HepG2 (cell line): ENCODE results near the gene SLBP. TPM values are rescaled to one million over a fixed set of nuclear protein-coding genes. Genes with fewer than 3 reads are reported as not detected.
A peak's percentile ranks its signal among the peaks of the same experiment; 100 is the strongest.

Experiments
- ASH2L ChIP-seq: fragments of 300-600, 200-600 bp; sonication (generic); IDR thresholded peaks from 2 replicates; pipeline ENCODE4 v1.7.0; 2017; ENCODE audit warnings: low read depth, mild to moderate bottlenecking, moderate library complexity, mixed read lengths, low read length; ENCODE audit not compliant: insufficient read length
- KAT7 ChIP-seq: IDR thresholded peaks from 2 replicates; pipeline ENCODE4 v1.6.1; 2018; ENCODE audit warnings: borderline replicate concordance, missing compliant biosample characterization
- MED1 ChIP-seq: sonication (generic); formaldehyde crosslinking; IDR thresholded peaks from 2 replicates; pipeline ENCODE4 v1.4.0; 2020; ENCODE audit warnings: missing genetic modification reagents
- RARG ChIP-seq: sonication (generic); formaldehyde crosslinking; IDR thresholded peaks from 2 replicates; pipeline ENCODE4 v1.4.0; 2020; ENCODE audit warnings: low read depth, mild to moderate bottlenecking, missing genetic modification reagents
- RFX5 ChIP-seq: IDR thresholded peaks from 2 replicates; pipeline ENCODE4 v1.6.1; 2011; ENCODE audit warnings: low read depth, low read length, improper control_type of control experiment
- SAFB2 ChIP-seq: sonication (generic); formaldehyde crosslinking; IDR thresholded peaks from 2 replicates; pipeline ENCODE4 v1.5.1; 2020; ENCODE audit warnings: missing genetic modification reagents, low read depth, mild to moderate bottlenecking, borderline replicate concordance
- SRSF9 ChIP-seq: fragments of 200-400 bp; formaldehyde crosslinking; IDR thresholded peaks from 2 replicates; pipeline ENCODE4 v1.6.1; 2018; ENCODE audit warnings: borderline replicate concordance, mild to moderate bottlenecking, low read depth, low read length; ENCODE audit not compliant: insufficient read depth, poor library complexity, severe bottlenecking
- ZBTB38 ChIP-seq: sonication (generic); formaldehyde crosslinking; IDR thresholded peaks from 2 replicates; pipeline ENCODE4 v1.5.1; 2020; ENCODE audit warnings: mild to moderate bottlenecking, missing genetic modification reagents
- ZMAT3 ChIP-seq: sonication (generic); formaldehyde crosslinking; conservative IDR thresholded peaks from 2 replicates; pipeline ENCODE4 v1.7.0; 2021; ENCODE audit warnings: missing genetic modification reagents
- ZNF207 ChIP-seq: fragments of 450-650 bp; IDR thresholded peaks from 2 replicates; pipeline ENCODE4 v1.6.1; 2016; ENCODE audit warnings: antibody characterized with exemption, borderline replicate concordance
- ZNF790 ChIP-seq: sonication (generic); formaldehyde crosslinking; IDR thresholded peaks from 2 replicates; pipeline ENCODE4 v1.8.0; 2022; ENCODE audit warnings: missing genetic modification reagents, mild to moderate bottlenecking, borderline replicate concordance
- polyA plus RNA-seq, 8 experiments: library from polyadenylated mRNA; depleted of rRNA in 3 of 8; stranded (reverse) in 7 of 8; unstranded in 1 of 8; fragments of >200 nt; fragmentation: Illumina TruSeq in 4 of 8; extraction: Trizol in 4 of 8; gene quantifications; 2 replicates each; pipeline versions ENCODE4 v1.2.1 to v1.2.3, GENCODE V29; 2011 to 2016; ENCODE audit warnings: low read depth in 4 of 8, missing spikeins in 1 of 8, mixed read lengths in 1 of 8; ENCODE audit not compliant: insufficient read depth in 1 of 8
- total RNA-seq, 5 experiments: library from RNA; depleted of rRNA; stranded (reverse); fragments of >200 nt; fragmentation: Illumina TruSeq; extraction: Trizol; gene quantifications; 2 replicates each; pipeline ENCODE4 v1.2.3, GENCODE V29; 2016; ENCODE audit warnings: low read depth in 1 of 5
- TF ChIP-seq, protein P1 (sequence below): sonication (generic); formaldehyde crosslinking; IDR thresholded peaks from 2 replicates; pipeline ENCODE4 v1.4.0; 2020; ENCODE audit warnings: mild to moderate bottlenecking, missing genetic modification reagents
- TF ChIP-seq, protein P2 (sequence below): sonication (generic); formaldehyde crosslinking; IDR thresholded peaks from 2 replicates; pipeline ENCODE4 v1.4.0; 2020; ENCODE audit warnings: missing genetic modification reagents
- TF ChIP-seq, protein P3 (sequence below): sonication (generic); formaldehyde crosslinking; IDR thresholded peaks from 2 replicates; pipeline ENCODE4 v1.4.0; 2020; ENCODE audit warnings: mild to moderate bottlenecking, missing genetic modification reagents, borderline replicate concordance
- TF ChIP-seq, protein P4 (sequence below): sonication (generic); formaldehyde crosslinking; IDR thresholded peaks from 2 replicates; pipeline ENCODE4 v1.5.0; 2020; ENCODE audit warnings: mild to moderate bottlenecking, missing genetic modification reagents, borderline replicate concordance

SLBP gene
- total and polyA plus RNA-seq, 2 of the 13 experiments (the other 11 are each of a cell fraction or from before 2014, with no cell fraction given), result 43.9 to 104 TPM

DNA sequence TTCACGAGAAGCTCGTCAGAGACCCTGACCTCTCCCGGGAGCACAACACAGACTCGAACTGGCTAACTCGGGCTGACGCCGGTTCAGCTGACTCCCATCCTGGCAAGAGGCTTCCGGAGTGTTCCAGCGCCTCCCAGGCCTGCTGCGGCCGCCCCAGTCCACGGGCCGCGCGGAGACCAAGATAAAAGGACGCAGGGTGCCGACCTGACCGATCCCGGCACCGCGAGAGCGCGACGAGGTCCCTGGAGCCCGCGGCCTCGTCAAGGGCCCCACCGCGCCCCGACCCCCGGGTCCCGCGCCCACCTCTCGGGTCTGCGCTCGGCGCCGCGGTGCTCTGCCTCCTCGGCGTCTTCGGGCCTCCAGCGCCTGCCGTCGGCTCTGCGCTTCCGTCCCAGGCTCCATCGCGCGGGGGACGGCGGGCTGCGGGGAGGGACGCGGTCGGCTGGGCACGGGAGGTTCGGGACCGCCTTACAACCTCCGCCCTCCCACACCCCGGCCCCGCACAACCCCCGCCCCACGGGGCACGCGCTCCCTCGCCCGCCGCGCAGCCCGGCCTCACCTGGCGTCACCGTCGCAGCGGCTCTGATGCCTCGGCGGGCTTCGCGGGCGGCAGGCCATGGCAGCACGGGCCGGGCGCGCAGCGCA is 426 bp downstream of the SLBP start (continued):
- 0 out of 2 replicates have a peak, but pooled peaks have one; percentile 22 for TF ChIP-seq RARG (CRISPR knock-in tag)
- no peak for TF ChIP-seq SAFB2
- TF ChIP-seq, protein P1, sequence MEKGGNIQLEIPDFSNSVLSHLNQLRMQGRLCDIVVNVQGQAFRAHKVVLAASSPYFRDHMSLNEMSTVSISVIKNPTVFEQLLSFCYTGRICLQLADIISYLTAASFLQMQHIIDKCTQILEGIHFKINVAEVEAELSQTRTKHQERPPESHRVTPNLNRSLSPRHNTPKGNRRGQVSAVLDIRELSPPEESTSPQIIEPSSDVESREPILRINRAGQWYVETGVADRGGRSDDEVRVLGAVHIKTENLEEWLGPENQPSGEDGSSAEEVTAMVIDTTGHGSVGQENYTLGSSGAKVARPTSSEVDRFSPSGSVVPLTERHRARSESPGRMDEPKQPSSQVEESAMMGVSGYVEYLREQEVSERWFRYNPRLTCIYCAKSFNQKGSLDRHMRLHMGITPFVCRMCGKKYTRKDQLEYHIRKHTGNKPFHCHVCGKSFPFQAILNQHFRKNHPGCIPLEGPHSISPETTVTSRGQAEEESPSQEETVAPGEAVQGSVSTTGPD, result no peak
- no peak for TF ChIP-seq ZBTB38 (CRISPR knock-in tag)
- TF ChIP-seq ZNF207, result no peak
- TF ChIP-seq, protein P2, sequence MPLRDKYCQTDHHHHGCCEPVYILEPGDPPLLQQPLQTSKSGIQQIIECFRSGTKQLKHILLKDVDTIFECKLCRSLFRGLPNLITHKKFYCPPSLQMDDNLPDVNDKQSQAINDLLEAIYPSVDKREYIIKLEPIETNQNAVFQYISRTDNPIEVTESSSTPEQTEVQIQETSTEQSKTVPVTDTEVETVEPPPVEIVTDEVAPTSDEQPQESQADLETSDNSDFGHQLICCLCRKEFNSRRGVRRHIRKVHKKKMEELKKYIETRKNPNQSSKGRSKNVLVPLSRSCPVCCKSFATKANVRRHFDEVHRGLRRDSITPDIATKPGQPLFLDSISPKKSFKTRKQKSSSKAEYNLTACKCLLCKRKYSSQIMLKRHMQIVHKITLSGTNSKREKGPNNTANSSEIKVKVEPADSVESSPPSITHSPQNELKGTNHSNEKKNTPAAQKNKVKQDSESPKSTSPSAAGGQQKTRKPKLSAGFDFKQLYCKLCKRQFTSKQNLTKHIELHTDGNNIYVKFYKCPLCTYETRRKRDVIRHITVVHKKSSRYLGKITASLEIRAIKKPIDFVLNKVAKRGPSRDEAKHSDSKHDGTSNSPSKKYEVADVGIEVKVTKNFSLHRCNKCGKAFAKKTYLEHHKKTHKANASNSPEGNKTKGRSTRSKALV (CRISPR knock-in tag), result peak; percentile 68; the same call in 1 of the 2 replicates
- TF ChIP-seq MED1 (CRISPR knock-in tag), result no peak; the same call in 1 of the 2 replicates
- TF ChIP-seq RFX5, result no peak
- TF ChIP-seq ZNF790 (CRISPR knock-in tag), result peak; percentile 1; the same call in 1 of the 2 replicates
- 0 out of 2 replicates have a peak, but pooled peaks have one; percentile 22 for TF ChIP-seq KAT7 (CRISPR knock-in tag)
- no peak for TF ChIP-seq SRSF9
- TF ChIP-seq, protein P3, sequence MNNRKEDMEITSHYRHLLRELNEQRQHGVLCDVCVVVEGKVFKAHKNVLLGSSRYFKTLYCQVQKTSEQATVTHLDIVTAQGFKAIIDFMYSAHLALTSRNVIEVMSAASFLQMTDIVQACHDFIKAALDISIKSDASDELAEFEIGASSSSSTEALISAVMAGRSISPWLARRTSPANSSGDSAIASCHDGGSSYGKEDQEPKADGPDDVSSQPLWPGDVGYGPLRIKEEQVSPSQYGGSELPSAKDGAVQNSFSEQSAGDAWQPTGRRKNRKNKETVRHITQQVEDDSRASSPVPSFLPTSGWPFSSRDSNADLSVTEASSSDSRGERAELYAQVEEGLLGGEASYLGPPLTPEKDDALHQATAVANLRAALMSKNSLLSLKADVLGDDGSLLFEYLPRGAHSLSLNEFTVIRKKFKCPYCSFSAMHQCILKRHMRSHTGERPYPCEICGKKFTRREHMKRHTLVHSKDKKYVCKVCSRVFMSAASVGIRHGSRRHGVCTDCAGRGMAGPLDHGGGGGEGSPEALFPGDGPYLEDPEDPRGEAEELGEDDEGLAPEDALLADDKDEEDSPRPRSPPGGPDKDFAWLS (CRISPR knock-in tag), result no peak; the same call in 1 of the 2 replicates
- TF ChIP-seq ZMAT3 (CRISPR knock-in tag), result no peak
- TF ChIP-seq, protein P4, sequence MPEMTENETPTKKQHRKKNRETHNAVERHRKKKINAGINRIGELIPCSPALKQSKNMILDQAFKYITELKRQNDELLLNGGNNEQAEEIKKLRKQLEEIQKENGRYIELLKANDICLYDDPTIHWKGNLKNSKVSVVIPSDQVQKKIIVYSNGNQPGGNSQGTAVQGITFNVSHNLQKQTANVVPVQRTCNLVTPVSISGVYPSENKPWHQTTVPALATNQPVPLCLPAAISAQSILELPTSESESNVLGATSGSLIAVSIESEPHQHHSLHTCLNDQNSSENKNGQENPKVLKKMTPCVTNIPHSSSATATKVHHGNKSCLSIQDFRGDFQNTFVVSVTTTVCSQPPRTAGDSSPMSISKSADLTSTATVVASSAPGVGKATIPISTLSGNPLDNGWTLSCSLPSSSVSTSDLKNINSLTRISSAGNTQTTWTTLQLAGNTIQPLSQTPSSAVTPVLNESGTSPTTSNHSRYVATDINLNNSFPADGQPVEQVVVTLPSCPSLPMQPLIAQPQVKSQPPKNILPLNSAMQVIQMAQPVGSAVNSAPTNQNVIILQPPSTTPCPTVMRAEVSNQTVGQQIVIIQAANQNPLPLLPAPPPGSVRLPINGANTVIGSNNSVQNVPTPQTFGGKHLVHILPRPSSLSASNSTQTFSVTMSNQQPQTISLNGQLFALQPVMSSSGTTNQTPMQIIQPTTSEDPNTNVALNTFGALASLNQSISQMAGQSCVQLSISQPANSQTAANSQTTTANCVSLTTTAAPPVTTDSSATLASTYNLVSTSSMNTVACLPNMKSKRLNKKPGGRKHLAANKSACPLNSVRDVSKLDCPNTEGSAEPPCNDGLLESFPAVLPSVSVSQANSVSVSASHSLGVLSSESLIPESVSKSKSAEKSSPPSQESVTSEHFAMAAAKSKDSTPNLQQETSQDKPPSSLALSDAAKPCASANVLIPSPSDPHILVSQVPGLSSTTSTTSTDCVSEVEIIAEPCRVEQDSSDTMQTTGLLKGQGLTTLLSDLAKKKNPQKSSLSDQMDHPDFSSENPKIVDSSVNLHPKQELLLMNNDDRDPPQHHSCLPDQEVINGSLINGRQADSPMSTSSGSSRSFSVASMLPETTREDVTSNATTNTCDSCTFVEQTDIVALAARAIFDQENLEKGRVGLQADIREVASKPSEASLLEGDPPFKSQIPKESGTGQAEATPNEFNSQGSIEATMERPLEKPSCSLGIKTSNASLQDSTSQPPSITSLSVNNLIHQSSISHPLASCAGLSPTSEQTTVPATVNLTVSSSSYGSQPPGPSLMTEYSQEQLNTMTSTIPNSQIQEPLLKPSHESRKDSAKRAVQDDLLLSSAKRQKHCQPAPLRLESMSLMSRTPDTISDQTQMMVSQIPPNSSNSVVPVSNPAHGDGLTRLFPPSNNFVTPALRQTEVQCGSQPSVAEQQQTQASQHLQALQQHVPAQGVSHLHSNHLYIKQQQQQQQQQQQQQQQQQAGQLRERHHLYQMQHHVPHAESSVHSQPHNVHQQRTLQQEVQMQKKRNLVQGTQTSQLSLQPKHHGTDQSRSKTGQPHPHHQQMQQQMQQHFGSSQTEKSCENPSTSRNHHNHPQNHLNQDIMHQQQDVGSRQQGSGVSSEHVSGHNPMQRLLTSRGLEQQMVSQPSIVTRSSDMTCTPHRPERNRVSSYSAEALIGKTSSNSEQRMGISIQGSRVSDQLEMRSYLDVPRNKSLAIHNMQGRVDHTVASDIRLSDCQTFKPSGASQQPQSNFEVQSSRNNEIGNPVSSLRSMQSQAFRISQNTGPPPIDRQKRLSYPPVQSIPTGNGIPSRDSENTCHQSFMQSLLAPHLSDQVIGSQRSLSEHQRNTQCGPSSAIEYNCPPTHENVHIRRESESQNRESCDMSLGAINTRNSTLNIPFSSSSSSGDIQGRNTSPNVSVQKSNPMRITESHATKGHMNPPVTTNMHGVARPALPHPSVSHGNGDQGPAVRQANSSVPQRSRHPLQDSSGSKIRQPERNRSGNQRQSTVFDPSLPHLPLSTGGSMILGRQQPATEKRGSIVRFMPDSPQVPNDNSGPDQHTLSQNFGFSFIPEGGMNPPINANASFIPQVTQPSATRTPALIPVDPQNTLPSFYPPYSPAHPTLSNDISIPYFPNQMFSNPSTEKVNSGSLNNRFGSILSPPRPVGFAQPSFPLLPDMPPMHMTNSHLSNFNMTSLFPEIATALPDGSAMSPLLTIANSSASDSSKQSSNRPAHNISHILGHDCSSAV (CRISPR knock-in tag), result no peak
- peak; percentile 45 for TF ChIP-seq ASH2L
